Right lobe of liver (tissue), 4 donors: ENCODE measurements around the gene CRACDL.

Source experiments
- POLR2A ChIP-seq: fragments of 450-650 bp; IDR thresholded peaks from one replicate; pipeline ENCODE4 v1.6.1; 2017; ENCODE audit warnings: antibody characterized with exemption, mild to moderate bottlenecking
- TF ChIP-seq, protein P1 (sequence below), 4 donors: fragments of 200-600 bp in 3 of 4; fragments of 450-650 bp in 1 of 4; IDR thresholded peaks; one replicate each; pipeline versions ENCODE4 v1.5.1 to v1.8.0; 2016 to 2022; ENCODE audit warnings: antibody characterized with exemption in 4 of 4, mild to moderate bottlenecking in 2 of 4
- donor health status: DM: no; HTN: no; CAD: no.
- donor health status: DM: no; HTN: no; CAD: no.
- donor health status: DM: no; HTN: yes; CAD: no.

DNA sequence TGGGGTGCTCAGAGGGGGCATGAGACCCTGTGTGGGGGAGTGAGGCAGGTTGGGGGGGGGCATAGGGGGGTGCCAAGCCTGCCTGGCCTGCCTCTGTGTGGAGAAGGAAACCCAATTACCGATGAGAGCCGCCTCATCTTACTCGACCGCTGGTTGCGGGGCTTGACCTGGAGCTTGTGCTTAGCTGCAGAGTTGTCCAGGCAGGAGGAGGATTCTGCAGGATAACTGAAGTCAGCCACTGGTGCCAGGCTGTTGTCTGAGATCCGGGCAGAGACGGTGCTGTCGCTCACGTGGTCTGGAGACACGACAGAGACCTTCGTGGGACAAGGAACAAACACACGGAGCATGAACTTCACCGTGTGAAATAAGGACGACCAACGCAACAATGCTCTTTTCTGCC, 109.2 kb downstream of the CRACDL start:
- TF ChIP-seq POLR2A = no peak
- TF ChIP-seq, protein P1, sequence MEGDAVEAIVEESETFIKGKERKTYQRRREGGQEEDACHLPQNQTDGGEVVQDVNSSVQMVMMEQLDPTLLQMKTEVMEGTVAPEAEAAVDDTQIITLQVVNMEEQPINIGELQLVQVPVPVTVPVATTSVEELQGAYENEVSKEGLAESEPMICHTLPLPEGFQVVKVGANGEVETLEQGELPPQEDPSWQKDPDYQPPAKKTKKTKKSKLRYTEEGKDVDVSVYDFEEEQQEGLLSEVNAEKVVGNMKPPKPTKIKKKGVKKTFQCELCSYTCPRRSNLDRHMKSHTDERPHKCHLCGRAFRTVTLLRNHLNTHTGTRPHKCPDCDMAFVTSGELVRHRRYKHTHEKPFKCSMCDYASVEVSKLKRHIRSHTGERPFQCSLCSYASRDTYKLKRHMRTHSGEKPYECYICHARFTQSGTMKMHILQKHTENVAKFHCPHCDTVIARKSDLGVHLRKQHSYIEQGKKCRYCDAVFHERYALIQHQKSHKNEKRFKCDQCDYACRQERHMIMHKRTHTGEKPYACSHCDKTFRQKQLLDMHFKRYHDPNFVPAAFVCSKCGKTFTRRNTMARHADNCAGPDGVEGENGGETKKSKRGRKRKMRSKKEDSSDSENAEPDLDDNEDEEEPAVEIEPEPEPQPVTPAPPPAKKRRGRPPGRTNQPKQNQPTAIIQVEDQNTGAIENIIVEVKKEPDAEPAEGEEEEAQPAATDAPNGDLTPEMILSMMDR (IDR thresholded peaks at IDR 0.05) = no peak
